Measurements from ENCODE around the gene ITIH3.

GRCh38 chr3:52847726-52848125 lies 53.1 kb downstream of the ITIH3 start:
- TF ChIP-seq, protein P1, sequence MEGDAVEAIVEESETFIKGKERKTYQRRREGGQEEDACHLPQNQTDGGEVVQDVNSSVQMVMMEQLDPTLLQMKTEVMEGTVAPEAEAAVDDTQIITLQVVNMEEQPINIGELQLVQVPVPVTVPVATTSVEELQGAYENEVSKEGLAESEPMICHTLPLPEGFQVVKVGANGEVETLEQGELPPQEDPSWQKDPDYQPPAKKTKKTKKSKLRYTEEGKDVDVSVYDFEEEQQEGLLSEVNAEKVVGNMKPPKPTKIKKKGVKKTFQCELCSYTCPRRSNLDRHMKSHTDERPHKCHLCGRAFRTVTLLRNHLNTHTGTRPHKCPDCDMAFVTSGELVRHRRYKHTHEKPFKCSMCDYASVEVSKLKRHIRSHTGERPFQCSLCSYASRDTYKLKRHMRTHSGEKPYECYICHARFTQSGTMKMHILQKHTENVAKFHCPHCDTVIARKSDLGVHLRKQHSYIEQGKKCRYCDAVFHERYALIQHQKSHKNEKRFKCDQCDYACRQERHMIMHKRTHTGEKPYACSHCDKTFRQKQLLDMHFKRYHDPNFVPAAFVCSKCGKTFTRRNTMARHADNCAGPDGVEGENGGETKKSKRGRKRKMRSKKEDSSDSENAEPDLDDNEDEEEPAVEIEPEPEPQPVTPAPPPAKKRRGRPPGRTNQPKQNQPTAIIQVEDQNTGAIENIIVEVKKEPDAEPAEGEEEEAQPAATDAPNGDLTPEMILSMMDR (IDR thresholded peaks at IDR 0.05): no peak
- TF ChIP-seq EZH2 (IDR thresholded peaks at IDR 0.05): no peak

Measured in neural progenitor cell (in vitro differentiated cells).